HFF-Myc (cell line): ENCODE measurements around the gene BIRC6.

Experiments
- DNase-seq: peaks from one replicate; pipeline ENCODE4 v3.0.0-alpha.2; 2011; ENCODE audit warnings: low read depth; ENCODE audit errors: extremely low read depth
- H3K4me3 ChIP-seq: replicated peaks from 2 replicates; pipeline ENCODE4 v1.5.1; 2011; ENCODE audit warnings: low read depth, mild to moderate bottlenecking, control low read depth, low read length
- CTCF ChIP-seq: IDR thresholded peaks from 2 replicates; pipeline ENCODE4 v1.5.1; 2012; ENCODE audit warnings: mild to moderate bottlenecking, low read depth, low read length, control low read depth; ENCODE audit errors: missing control alignments

Gene BIRC6

GRCh38 chr2:32442020-32442467 is 85.2 kb downstream of the BIRC6 start:
- H3K4me3 ChIP-seq: no peak overlapping the region
- TF ChIP-seq CTCF: no peak

GRCh38 chr2:32446369-32446768 is 89.5 kb downstream of the BIRC6 start:
- no peak for TF ChIP-seq CTCF
- no peak overlapping the region for H3K4me3 ChIP-seq
- DNase-seq: no peak

More at GRCh38 chr2:32442020-32442467, 85.2 kb downstream of the BIRC6 start:
- no peak for DNase-seq

- no peak for DNase-seq
- no peak for TF ChIP-seq CTCF
- no peak overlapping the region for H3K4me3 ChIP-seq
Observed at GRCh38 chr2:32450851-32451250, 94.0 kb downstream of the BIRC6 start.

- DNase-seq: no peak
- TF ChIP-seq CTCF: no peak
- no peak overlapping the region for H3K4me3 ChIP-seq
Observed at GRCh38 chr2:32452338-32453064, 95.7 kb downstream of the BIRC6 start.

- no peak for TF ChIP-seq CTCF
- H3K4me3 ChIP-seq: no peak overlapping the region
- no peak for DNase-seq
Observed at GRCh38 chr2:32453242-32454062, 96.6 kb downstream of the BIRC6 start.

- H3K4me3 ChIP-seq: no peak overlapping the region
- TF ChIP-seq CTCF: no peak
- no peak for DNase-seq
Observed at GRCh38 chr2:32455816-32456215, 99.0 kb downstream of the BIRC6 start.
